GM12865 (cell line): ENCODE measurements around the gene EID2.

Experiments used
- DNase-seq: peaks from one replicate; pipeline ENCODE4 v3.0.0; 2010; ENCODE audit warnings: low read depth
- H3K4me3 ChIP-seq: 2 replicates; pipeline ENCODE4 v1.5.1; 2011; ENCODE audit warnings: mild to moderate bottlenecking, low read depth, low read length, control low read depth
- CTCF ChIP-seq: IDR thresholded peaks from 2 replicates; pipeline ENCODE4 v1.5.1; 2011; ENCODE audit warnings: low read length, control low read depth, low read depth, inconsistent platforms; ENCODE audit not compliant: insufficient read depth; ENCODE audit errors: missing control alignments

EID2 gene

GRCh38 chr19:39553082-39553652 is 13.2 kb upstream of the EID2 start:
- no peak overlapping the region for H3K4me3 ChIP-seq
- no peak for TF ChIP-seq CTCF
- no peak for DNase-seq

GRCh38 chr19:39550197-39550596 is 10.2 kb upstream of the EID2 start:
- DNase-seq, result peak; percentile 15
- H3K4me3 ChIP-seq, result no peak overlapping the region

GRCh38 chr19:39546599-39546998 is 6.6 kb upstream of the EID2 start:
- no peak overlapping the region for H3K4me3 ChIP-seq
- DNase-seq, result no peak
- no peak for TF ChIP-seq CTCF

More at GRCh38 chr19:39550197-39550596, 10.2 kb upstream of the EID2 start:
- no peak for TF ChIP-seq CTCF

- H3K4me3 ChIP-seq, result no peak overlapping the region
- no peak for TF ChIP-seq CTCF
- no peak for DNase-seq
Measured at GRCh38 chr19:39544911-39545310, 5.0 kb upstream of the EID2 start.

- TF ChIP-seq CTCF, result no peak
- no peak for DNase-seq
- H3K4me3 ChIP-seq, result no peak overlapping the region
Measured at GRCh38 chr19:39544226-39544903, 4.4 kb upstream of the EID2 start.

- DNase-seq, result no peak
- TF ChIP-seq CTCF, result no peak
- H3K4me3 ChIP-seq, result no peak overlapping the region
Measured at GRCh38 chr19:39543477-39543857, 3.5 kb upstream of the EID2 start.

GRCh38 chr19:39542206-39542605 is 2.2 kb upstream of the EID2 start:
- no peak for DNase-seq
- no peak for TF ChIP-seq CTCF
- H3K4me3 ChIP-seq, result no peak overlapping the region
